BLaER1 (cell line): ENCODE results near the gene HIF3A.

Experiments
- H3K27ac ChIP-seq: shearing (Covaris generic); formaldehyde crosslinking; 2 replicates; pipeline ENCODE4 v1.8.1; 2022
- H3K27me3 ChIP-seq: shearing (Covaris generic); formaldehyde crosslinking; 2 replicates; pipeline ENCODE4 v1.8.1; 2022
- H3K36me3 ChIP-seq: shearing (Covaris generic); formaldehyde crosslinking; 2 replicates; pipeline ENCODE4 v1.8.1; 2022
- H3K4me1 ChIP-seq: shearing (Covaris generic); formaldehyde crosslinking; 2 replicates; pipeline ENCODE4 v1.8.1; 2022
- H3K4me2 ChIP-seq: shearing (Covaris generic); formaldehyde crosslinking; 2 replicates; pipeline ENCODE4 v1.8.1; 2022
- H3K4me3 ChIP-seq: shearing (Covaris generic); formaldehyde crosslinking; 2 replicates; pipeline ENCODE4 v1.8.1; 2022
- H3K9ac ChIP-seq: shearing (Covaris generic); formaldehyde crosslinking; 2 replicates; pipeline ENCODE4 v1.8.1; 2022
- H3K9me3 ChIP-seq: shearing (Covaris generic); formaldehyde crosslinking; 2 replicates; pipeline ENCODE4 v1.8.1; 2022
- H4K20me1 ChIP-seq: shearing (Covaris generic); formaldehyde crosslinking; 2 replicates; pipeline ENCODE4 v1.8.1; 2022
- Cebpa-rat ChIP-seq: shearing (Covaris generic); IDR thresholded peaks from 2 replicates; pipeline ENCODE4 v1.8.1; 2022

HIF3A gene

GRCh38 chr19:46324277-46324676 lies 27.4 kb downstream of the HIF3A start:
- Histone ChIP-seq H3K27me3 (no peaks in the 10 kb centered on the region), H3K27ac (no peak overlapping the region), H3K9ac (no peak overlapping the region), H3K4me2 (no peak overlapping the region), H3K36me3 (no peaks in the 10 kb centered on the region), H3K9me3 (peaks cover 52% of the 10 kb centered on the region), H3K4me3 (no peak overlapping the region), H3K4me1 (no peaks in the 10 kb centered on the region), H4K20me1 (no peaks in the 10 kb centered on the region)
- no peak for TF ChIP-seq Cebpa-rat

DNA sequence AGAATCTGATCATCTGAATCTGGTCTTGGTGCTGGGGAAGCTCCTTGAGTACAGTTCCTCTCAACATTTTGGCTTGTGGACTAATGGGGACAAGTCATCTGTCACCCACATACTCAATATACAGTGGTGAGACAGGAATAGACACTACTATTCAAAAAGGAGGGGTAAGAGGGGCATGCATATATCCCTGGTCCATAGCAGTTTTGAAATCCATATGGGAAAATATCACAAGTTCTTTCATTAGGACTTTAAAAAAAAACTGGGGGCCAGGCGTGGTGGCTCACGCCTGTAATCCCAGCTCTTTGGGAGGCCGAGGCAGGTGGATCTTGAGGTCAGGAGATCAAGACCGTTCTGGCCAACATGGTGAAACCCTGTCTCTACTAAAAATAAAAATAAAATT lies 29.8 kb downstream of the HIF3A start:
- no peak overlapping the region for H3K27ac ChIP-seq
- H3K9ac ChIP-seq: no peak overlapping the region
- peaks cover 55% of the 10 kb centered on the region for H3K9me3 ChIP-seq
- no peaks in the 10 kb centered on the region for H4K20me1 ChIP-seq
- no peaks in the 10 kb centered on the region for H3K27me3 ChIP-seq
- no peak for TF ChIP-seq Cebpa-rat
- no peaks in the 10 kb centered on the region for H3K4me1 ChIP-seq
- no peak overlapping the region for H3K4me3 ChIP-seq
- H3K36me3 ChIP-seq: no peaks in the 10 kb centered on the region
- no peak overlapping the region for H3K4me2 ChIP-seq

GRCh38 chr19:46328079-46328478 lies 31.2 kb downstream of the HIF3A start:
- H3K9me3 ChIP-seq: peaks cover 55% of the 10 kb centered on the region
- H4K20me1 ChIP-seq: no peaks in the 10 kb centered on the region
- H3K4me3 ChIP-seq: no peak overlapping the region
- no peak overlapping the region for H3K4me2 ChIP-seq
- H3K9ac ChIP-seq: no peak overlapping the region
- no peak overlapping the region for H3K27ac ChIP-seq
- TF ChIP-seq Cebpa-rat: no peak
- no peaks in the 10 kb centered on the region for H3K27me3 ChIP-seq
- H3K36me3 ChIP-seq: no peaks in the 10 kb centered on the region
- H3K4me1 ChIP-seq: no peaks in the 10 kb centered on the region

DNA sequence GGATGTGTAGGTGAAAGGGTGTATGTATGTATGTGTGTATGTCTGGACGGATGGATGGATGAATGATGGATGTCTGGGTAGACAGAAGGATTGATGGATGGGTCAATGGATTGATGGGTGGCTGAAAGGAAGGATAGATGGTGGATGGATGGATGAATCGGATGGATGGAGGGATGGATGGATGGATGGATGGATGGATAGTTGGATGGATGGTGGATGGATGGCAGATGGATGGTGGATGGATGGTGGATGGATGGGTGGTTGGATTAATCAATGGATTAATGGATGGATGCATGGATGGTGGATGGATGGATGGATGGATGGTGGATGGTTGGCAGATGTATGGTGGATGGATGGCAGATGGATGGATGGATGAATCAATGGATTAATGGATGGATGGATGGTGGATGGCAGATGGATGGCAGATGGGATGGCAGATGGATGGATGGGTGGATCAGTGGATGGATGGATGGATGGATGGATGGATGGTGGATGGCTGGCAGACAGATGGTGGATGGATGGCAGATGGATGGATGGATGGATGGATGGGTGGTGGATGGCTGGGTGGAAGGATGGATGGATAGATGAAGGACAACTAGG lies 33.6 kb downstream of the HIF3A start:
- Histone ChIP-seq H3K9me3 (peaks cover 41% of the 10 kb centered on the region), H3K4me2 (no peak overlapping the region), H3K4me1 (no peaks in the 10 kb centered on the region), H3K27ac (no peak overlapping the region), H3K9ac (no peak overlapping the region), H3K27me3 (no peaks in the 10 kb centered on the region), H3K4me3 (no peak overlapping the region), H4K20me1 (no peaks in the 10 kb centered on the region), H3K36me3 (no peaks in the 10 kb centered on the region)
- no peak for TF ChIP-seq Cebpa-rat

DNA sequence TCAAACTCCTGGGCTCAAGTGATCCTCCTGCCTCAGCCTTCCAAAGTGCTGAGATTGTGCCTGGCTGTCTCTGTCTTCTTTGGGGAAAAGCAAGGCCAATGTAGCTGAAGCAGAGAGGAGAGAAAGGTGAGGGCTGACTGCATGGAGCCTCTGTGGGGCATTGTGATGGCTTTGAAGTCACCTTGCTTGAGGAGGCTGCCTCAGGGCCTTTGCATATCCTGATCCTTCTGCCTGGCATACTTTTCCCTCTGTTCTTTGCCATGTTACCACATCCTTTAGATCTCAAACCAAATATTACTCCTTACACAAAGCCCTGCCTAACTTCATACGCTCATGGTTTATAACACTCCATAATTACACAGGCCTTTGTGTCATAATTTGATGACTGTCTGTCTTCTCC lies 40.6 kb downstream of the HIF3A start:
- H3K4me2 ChIP-seq: no peak overlapping the region
- no peaks in the 10 kb centered on the region for H3K27me3 ChIP-seq
- H3K36me3 ChIP-seq: no peaks in the 10 kb centered on the region
- no peaks in the 10 kb centered on the region for H3K9me3 ChIP-seq
- no peak overlapping the region for H3K9ac ChIP-seq
- H3K4me1 ChIP-seq: peaks cover 5% of the 10 kb centered on the region; the same call in 1 of the 2 replicates
- H4K20me1 ChIP-seq: no peaks in the 10 kb centered on the region
- H3K27ac ChIP-seq: no peak overlapping the region
- TF ChIP-seq Cebpa-rat: no peak
- H3K4me3 ChIP-seq: no peak overlapping the region

GRCh38 chr19:46339446-46339845 lies 42.6 kb downstream of the HIF3A start:
- H3K4me3 ChIP-seq: no peak overlapping the region
- H3K9me3 ChIP-seq: no peaks in the 10 kb centered on the region
- H3K4me2 ChIP-seq: no peak overlapping the region
- H3K27ac ChIP-seq: no peak overlapping the region
- no peak for TF ChIP-seq Cebpa-rat
- no peaks in the 10 kb centered on the region for H3K36me3 ChIP-seq
- no peak overlapping the region for H3K9ac ChIP-seq
- H3K4me1 ChIP-seq: peaks cover 24% of the 10 kb centered on the region
- no peaks in the 10 kb centered on the region for H3K27me3 ChIP-seq
- no peaks in the 10 kb centered on the region for H4K20me1 ChIP-seq

DNA sequence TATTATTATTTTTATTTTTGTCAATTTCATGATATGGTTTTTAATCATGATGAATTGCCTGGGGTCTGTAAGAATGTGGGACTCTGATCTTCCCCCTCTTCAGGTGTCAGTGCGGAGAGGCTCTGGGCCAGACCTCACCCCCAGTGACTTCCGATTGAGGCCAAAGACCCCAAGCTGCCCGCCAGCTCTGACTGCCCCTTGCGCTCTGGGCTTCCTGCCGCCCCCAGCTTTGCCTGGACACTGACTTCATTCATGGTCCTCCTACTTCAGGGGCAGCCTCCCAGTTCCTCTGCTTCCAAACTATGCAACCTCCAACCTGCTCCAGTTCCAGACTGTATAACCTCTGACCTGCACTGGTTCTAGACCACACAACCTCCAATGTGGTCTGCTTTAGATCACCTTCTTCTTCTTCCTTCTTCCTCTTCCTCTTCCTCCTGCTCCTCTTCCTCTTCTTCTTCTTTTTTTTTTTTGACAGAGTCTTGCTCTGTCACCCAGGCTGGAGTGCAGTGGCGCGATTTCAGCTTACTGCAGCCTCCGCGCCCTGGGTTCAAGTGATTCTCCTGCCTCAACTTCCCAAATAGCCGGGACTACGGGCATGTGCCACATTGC lies 43.3 kb downstream of the HIF3A start:
- no peak overlapping the region for H3K4me2 ChIP-seq
- H3K27ac ChIP-seq: no peak overlapping the region
- no peaks in the 10 kb centered on the region for H4K20me1 ChIP-seq
- no peak overlapping the region for H3K4me3 ChIP-seq
- no peaks in the 10 kb centered on the region for H3K36me3 ChIP-seq
- peaks cover 25% of the 10 kb centered on the region for H3K4me1 ChIP-seq
- no peaks in the 10 kb centered on the region for H3K9me3 ChIP-seq
- H3K9ac ChIP-seq: no peak overlapping the region
- H3K27me3 ChIP-seq: no peaks in the 10 kb centered on the region
- TF ChIP-seq Cebpa-rat: no peak

DNA sequence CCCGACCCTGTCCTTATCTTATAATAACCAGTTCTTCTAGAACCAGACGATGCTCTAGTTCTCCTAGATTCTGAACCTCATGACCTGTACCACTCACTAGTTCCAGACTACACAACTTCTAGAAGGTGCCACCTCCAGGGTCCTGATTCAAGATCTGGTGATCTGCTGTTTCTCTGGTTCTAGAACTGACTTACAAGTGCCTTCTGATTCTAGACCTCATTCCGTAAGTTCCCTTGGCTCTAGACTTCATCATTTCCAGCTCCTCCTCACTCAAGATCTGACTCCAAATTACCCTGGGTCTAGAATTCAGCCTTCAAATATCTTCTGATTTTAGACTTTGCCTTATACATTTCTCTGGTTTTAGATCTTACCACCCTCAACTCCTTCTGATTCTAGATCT lies 45.1 kb downstream of the HIF3A start:
- Histone ChIP-seq H4K20me1 (no peaks in the 10 kb centered on the region), H3K4me1 (peaks cover 31% of the 10 kb centered on the region), H3K27ac (no peak overlapping the region), H3K4me3 (no peak overlapping the region), H3K27me3 (no peaks in the 10 kb centered on the region), H3K9ac (no peak overlapping the region), H3K9me3 (no peaks in the 10 kb centered on the region), H3K4me2 (no peak overlapping the region), H3K36me3 (no peaks in the 10 kb centered on the region)
- TF ChIP-seq Cebpa-rat: no peak

GRCh38 chr19:46344363-46344762 lies 47.5 kb downstream of the HIF3A start:
- TF ChIP-seq Cebpa-rat: no peak
- no peak overlapping the region for H3K9ac ChIP-seq
- H3K4me3 ChIP-seq: no peak overlapping the region
- H3K27ac ChIP-seq: no peak overlapping the region
- H4K20me1 ChIP-seq: peaks cover 18% of the 10 kb centered on the region
- no peaks in the 10 kb centered on the region for H3K27me3 ChIP-seq
- peaks cover 51% of the 10 kb centered on the region for H3K4me1 ChIP-seq
- H3K36me3 ChIP-seq: 0 out of 2 replicates have a peak, but pooled peaks cover 11% of the 10 kb centered on the region
- H3K4me2 ChIP-seq: no peak overlapping the region
- no peaks in the 10 kb centered on the region for H3K9me3 ChIP-seq

GRCh38 chr19:46345157-46345556 lies 48.3 kb downstream of the HIF3A start:
- peaks cover 18% of the 10 kb centered on the region for H4K20me1 ChIP-seq
- H3K9me3 ChIP-seq: no peaks in the 10 kb centered on the region
- H3K4me3 ChIP-seq: no peak overlapping the region
- TF ChIP-seq Cebpa-rat: no peak
- H3K27me3 ChIP-seq: no peaks in the 10 kb centered on the region
- no peak overlapping the region for H3K4me2 ChIP-seq
- H3K36me3 ChIP-seq: 0 out of 2 replicates have a peak, but pooled peaks cover 11% of the 10 kb centered on the region
- no peak overlapping the region for H3K27ac ChIP-seq
- peaks cover 57% of the 10 kb centered on the region for H3K4me1 ChIP-seq
- H3K9ac ChIP-seq: no peak overlapping the region
